Lower leg skin (tissue), 3 donors: Measurements from ENCODE around the gene ADGRD1.

ENCODE experiments used
- POLR2A ChIP-seq, 2 donors: fragments of 450-650 bp; IDR thresholded peaks; one replicate each; pipeline ENCODE4 v1.6.1; 2016 to 2017; ENCODE audit warnings: antibody characterized with exemption in 2 of 2, mild to moderate bottlenecking in 1 of 2, moderate library complexity in 1 of 2
- TF ChIP-seq, protein P1 (sequence below), 3 donors: fragments of 450-650 bp; IDR thresholded peaks; one replicate each; pipeline ENCODE4 v1.5.1; 2016; ENCODE audit warnings: antibody characterized with exemption in 3 of 3, mild to moderate bottlenecking in 3 of 3, moderate library complexity in 2 of 3

DNA sequence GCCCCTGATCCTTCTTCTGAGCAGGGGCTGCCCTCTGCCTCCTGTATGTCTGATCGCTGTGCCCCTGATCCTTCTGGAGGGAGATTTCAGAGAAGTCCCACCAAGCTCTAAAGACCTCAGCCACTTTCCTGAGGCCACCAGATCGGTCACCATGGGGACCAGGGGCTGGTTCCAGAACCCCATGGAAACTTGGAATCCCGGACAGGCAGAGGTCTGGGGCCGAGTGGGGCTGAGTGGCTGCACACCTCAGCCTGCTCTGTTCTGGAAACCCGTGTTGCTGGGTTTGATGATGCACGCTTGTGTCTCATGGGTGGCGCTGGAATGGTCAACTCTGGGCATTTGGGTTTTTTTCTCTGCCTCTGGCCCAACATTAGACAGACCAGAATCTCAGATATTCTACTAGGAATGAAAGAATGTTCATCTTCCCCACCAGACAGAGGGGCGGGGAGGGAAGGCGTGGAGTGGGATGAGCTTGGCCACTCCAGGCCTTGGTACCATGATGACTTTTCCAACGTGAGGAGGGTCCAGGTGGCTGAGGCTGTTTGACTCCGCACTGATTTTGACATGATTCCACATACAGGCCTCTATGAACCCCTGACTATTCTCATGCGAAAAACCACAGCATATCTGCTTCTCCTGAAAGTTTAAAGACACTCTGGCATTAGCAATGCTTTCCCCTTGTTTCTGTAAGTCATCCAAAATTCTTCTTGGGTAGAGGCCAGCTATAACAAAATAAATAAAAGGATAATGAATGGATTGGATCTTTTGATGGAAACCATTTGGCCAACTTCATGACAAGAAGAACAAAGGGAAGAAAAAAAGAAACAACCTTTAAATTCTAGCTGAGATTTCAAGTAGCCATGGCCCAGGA is 114.5 kb downstream of the ADGRD1 start:
- TF ChIP-seq POLR2A (IDR thresholded peaks at IDR 0.05) = no peak
- TF ChIP-seq, protein P1, sequence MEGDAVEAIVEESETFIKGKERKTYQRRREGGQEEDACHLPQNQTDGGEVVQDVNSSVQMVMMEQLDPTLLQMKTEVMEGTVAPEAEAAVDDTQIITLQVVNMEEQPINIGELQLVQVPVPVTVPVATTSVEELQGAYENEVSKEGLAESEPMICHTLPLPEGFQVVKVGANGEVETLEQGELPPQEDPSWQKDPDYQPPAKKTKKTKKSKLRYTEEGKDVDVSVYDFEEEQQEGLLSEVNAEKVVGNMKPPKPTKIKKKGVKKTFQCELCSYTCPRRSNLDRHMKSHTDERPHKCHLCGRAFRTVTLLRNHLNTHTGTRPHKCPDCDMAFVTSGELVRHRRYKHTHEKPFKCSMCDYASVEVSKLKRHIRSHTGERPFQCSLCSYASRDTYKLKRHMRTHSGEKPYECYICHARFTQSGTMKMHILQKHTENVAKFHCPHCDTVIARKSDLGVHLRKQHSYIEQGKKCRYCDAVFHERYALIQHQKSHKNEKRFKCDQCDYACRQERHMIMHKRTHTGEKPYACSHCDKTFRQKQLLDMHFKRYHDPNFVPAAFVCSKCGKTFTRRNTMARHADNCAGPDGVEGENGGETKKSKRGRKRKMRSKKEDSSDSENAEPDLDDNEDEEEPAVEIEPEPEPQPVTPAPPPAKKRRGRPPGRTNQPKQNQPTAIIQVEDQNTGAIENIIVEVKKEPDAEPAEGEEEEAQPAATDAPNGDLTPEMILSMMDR (IDR thresholded peaks at IDR 0.05) = no peak
